GM18907 (cell line): ENCODE data around the gene SMG7.

ENCODE experiments used
- ATAC-seq: cut with Tn5 transposase; IDR thresholded peaks from one replicate; pipeline ENCODE4 v1.9.1; 2021; ENCODE audit warnings: mild to moderate bottlenecking, moderate library complexity; ENCODE audit not compliant: unreplicated experiment

SMG7 gene

DNA sequence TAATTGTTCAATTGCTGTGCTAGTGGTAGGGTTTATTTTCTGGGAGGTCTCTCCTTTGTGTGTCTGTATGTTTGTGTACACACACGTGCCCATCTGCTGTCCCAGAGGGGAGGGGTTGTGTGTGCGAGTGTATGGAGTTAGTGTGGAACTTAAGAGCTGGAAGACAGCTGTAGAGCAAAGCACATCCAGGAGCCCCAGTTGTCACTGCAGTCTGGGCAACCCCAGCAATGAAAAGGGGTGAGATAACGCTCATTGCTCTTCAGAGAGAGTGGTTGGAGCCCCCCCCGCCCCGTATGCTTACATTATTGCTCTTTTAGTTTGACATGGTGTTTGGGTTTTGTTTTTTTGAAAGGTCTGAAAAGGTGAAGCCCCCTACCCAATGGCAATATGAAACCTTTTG, 81.0 kb downstream of the SMG7 start:
- ATAC-seq, result no peak

DNA sequence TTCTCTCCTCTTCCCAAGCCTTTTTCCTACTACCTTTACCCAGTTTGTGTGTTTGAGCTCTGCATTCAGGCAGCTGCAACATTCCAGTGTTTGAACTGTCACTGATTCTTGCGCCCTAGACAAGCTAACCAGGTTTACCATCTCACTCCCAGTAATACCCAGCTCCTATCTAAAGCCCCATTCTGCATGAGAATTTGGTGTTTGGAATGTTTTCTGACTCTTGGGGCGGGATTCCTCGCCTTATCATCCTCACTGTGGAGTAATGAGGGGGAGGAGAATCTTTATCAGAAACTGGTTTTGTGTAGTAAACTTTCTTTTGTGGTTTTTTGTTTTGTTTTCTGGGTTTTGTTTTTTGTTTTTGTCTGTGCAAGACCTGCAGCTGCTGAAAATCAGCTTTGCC, 81.5 kb downstream of the SMG7 start:
- no peak for ATAC-seq

DNA sequence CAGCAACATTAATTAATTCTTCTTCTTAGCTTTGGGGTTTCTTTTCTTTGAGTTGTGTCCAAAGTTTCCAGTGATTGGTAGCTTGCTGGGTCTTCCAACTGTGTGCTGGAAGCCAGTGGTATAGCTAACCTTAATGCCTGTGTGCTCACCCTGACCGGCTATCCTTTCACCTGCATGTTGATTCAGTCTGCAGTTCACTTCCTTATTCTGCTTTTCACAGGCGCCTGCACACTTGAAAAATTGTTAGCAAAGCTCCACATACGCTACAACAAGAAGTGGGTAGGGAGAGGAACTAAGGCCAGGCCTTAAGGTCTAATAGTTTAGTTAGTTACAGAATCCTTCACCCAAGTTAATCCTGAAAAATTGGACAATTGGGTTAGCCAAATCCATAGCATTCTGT, 82.3 kb downstream of the SMG7 start:
- no peak for ATAC-seq

DNA sequence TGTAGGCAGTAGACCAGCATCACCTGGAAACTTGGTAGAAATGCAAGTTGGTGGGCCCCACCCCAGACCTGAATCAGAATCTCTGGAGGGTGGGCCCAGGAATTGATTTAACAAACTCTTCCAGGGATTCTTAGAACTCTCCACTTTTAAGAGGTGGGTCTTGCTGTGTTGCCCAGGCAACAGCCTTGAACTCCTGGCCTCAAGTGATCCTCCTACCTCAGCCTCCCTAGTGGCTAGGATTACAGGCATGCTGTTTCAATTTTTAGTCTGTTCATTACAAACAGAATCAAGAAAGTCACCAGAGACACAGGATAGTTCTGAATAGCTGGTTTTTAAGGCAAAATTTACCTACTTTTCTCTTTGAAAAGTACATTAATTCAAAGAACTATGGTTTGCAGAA, 86.8 kb downstream of the SMG7 start:
- ATAC-seq, result no peak

DNA sequence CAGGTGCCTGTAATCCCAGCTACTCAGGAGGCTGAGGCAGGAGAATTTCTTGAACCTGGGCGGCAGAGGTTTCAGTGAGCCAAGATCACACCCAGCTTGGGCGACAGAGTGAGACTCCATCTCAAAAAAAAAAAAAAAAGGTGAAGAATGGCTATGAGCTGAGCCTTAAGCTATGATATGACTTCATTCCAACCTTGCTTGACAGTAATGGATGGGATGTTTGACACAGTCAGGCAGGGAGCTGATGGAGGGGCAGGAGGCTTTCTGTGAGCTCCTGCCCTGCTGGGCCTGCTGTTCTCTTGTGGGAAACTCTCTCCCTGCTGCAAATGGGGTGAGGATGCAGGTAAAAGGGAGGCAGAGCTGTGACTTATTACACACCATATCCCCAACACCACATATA, 90.4 kb downstream of the SMG7 start:
- no peak for ATAC-seq

DNA sequence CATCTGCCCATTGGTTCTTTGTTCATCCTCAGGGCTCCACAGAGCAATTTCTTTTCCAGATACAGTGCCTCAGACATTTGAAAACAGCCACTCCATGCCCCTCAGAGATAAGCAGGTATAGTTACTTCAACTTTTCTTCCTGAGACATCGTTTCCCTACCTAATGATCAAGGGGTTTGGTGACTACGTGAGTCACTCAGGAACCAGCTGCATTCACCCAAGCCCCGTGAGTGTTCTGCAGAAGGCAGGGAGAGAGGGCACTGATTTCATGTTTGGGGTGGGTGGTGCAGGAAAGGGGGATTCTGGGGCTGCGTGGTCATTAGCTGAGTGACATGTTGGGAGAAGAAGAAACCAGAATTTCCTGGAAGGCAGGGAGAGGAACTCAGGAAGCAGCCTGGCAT, 93.0 kb downstream of the SMG7 start:
- ATAC-seq, result no peak

DNA sequence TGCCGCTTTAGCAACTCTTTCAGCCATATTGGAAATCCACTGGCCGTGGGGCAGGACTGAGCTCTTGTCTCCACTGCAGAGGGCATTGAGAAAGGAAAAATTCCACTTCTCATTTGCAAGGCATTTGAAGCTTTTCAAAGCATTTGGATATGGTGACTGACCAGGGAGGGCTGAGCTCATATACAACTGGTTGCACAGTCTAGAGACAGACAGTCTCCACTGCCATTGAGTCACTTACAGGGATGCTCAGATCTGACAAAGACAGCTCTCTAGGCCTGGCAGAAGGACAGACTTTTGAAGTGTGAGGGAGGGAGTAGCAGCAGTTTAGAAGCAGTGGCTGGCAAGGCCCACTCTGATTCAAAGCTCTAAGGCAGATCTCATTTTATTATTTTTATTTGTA, 93.7 kb downstream of the SMG7 start:
- ATAC-seq, result no peak

DNA sequence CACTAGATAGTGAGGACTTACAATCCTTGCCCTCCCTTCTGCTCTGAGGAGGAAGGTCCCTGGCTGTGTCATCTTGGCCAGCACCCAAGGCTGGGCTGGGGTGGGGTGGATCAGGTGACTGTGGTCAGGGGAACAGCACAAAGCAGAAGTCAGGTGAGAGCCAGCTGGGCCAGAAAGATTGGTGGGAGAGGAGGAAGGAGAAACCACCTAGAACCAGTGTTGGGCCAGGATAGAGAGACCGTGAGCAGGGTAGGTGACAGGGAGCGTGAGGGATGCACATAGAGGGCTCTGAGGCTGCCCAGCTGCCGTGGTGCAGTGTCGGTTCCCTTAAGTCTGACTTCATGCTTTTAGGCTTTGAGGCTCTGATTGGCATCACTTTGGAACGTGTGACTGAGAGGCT, 95.3 kb downstream of the SMG7 start:
- peak; percentile 63 for ATAC-seq

DNA sequence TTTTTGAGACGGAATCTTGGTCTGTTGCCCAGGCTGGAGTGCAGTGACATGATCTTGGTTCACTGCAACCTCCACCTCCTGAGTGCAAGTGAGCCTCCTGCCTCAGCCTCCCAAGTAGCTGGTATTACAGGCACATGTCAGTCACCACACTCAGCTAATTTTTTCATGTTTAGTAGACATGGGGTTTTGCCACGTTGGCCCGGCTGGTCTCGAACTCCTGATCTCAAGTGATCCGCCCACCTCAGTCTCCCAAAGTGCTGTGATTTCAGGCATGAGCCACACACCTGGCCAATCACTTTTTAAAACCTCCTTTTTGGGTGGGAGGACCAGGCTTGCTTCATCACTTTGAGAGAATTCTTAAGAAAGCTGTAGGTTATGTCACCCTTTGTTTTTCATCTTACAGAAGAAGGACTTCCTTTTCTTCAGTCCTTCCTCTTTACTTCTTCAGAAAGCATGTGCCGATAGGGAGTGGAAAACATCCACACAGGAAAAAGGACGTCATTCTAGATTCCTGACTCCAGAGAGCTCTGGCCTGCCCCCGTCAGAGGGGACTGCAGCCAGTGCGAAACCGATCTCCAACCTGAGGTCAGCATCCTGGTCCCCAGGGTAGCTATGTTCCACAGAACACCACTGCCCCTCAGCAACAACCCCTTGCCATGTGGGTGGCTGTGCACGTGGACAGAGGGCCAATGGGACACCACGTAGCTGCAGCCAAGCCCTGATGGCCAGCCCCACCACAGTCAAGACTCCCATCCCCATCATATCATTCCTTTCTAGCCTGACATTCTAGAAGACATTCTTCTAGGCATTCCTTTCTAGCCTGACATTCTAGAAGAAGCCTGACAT, 96.1 kb downstream of the SMG7 start:
- no peak for ATAC-seq

DNA sequence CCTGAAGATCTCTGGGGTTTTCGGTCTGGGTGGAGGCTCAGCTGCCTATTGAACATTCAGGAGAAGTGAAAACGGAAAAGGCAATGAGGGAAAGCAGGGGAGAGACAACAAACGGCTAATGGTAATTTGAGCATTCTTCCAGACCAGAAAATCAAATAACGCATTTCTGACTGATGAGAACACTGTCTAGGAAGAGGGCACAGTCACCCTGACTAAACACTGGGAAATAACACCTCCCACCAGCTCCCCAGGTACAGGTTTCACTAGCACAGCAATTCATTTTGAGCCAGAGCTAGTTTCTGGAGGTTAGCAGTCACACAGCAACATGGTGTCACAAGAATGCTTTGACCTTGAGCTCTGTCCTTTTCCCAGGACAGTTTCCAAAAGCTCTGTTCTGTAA, 96.8 kb downstream of the SMG7 start:
- no peak for ATAC-seq

DNA sequence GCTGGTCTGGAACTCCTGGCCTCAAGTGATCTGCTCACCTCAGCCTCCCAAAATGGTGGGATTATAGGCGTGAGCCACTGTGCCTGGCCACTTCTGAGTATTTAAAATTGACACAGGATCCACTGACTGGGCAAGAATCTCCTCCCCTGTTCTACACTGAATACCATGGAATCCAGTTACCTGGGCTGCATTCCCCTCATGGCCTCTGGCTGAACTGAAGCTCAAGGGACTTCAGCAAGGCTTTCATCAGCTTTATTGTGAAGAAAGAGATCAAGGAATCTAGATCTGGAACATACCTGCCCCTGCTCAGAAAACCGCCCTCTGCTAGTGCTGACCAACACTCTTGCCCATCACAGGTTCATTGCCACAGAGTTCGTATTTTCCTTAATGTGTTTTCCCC, 97.5 kb downstream of the SMG7 start:
- ATAC-seq, result no peak

DNA sequence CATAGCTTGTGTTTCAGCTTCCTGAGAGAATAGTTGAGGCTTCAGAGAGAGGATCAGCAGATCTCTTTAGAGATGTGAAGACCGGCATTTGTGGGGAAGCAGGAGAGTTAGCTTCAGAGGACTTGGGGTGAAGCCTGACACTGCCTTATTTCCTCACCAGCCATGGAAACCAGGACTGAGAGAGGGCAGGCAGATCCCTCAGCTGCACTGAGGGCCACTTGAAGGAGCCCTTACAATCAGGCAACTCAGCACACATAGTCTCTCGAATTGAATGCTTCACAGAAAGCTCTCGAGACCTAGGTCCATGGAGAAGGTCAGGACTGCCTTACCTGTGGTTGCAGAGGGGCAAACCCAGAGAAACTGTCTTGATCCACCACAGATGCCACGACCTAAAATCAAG, 98.2 kb downstream of the SMG7 start:
- no peak for ATAC-seq

DNA sequence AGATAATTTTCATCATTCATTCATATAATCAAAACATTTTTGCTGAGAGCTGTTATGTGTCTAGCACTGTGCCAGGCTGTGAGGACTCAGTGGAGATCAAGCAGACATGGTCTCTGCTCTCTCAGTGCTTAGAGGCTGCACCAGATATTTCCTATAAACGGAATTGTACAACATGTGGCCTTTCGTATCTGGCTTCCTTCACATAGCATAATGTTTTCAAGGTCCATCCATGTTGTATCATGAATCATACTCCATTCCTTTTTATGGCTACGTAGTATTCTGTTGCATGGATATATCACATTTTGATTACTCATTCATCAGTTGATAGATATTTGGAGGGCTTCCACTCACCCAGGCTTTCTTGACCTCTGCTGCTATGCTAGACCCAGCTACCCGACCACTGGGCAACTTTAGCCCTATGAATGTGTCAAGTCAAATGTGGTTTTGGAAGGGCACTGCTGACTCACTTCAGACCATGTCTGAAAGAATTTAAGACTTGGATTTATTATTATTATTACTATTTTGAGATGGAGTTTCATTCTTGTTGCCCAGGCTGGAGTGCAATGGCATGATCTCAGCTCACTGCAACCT, 99.5 kb downstream of the SMG7 start:
- no peak for ATAC-seq

DNA sequence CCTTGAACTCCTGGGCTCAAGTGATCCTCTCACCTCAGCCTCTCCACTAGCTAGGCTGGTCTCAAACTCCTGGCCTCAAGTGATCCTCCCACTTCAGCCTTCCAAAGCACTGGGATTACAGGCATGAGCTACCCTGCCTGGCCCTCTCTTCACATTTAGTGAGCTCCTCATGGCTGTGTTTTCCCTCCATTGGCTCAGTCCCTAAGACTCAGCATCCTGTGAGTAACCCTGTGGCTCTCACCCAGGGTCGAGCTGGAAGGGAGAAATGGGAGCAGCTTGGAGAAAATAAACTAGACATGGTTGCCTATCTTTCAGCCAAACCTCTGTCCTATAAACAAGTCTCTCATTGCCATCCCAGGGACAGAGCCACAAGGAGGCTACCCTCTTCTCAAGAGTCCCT, 100.4 kb downstream of the SMG7 start:
- ATAC-seq, result no peak

DNA sequence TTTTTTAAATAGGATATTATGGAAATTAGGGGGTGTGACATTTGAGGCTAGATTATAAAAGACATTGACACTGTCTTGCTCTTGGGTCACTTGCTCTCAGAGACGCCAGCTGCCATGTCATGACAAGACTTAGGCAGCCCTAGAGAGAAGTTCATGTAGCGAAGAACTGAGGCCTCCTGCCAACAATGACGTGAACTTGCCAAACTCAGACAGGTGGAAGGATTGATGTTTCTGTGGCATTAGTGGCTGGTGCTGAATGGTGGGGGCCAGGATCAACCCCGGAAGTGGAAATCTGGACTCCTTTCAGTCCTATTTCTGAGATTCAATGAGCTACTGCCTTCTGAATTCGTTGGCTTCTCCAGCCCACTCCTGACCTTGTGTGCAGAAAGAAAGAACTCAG, 103.3 kb downstream of the SMG7 start:
- ATAC-seq, result no peak

DNA sequence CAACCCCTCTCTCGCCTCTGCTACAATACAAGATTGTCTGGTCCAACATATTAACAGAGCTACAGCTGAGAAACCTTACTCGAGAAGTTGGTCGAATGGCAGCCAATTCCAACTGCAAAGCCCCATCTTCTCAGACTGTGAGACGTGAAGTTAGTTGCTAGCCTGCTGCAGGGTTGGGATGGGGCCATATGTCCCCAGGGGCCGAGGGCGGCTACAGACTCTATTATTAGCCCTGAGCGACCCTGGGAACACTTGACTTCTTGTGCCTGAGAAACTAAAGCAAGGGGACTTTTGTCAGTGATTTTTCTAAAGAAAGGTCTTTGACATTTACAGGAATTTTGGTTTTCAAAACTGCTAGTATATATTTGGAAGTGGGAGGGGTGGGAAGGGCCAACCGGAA, 104.2 kb downstream of the SMG7 start:
- no peak for ATAC-seq

DNA sequence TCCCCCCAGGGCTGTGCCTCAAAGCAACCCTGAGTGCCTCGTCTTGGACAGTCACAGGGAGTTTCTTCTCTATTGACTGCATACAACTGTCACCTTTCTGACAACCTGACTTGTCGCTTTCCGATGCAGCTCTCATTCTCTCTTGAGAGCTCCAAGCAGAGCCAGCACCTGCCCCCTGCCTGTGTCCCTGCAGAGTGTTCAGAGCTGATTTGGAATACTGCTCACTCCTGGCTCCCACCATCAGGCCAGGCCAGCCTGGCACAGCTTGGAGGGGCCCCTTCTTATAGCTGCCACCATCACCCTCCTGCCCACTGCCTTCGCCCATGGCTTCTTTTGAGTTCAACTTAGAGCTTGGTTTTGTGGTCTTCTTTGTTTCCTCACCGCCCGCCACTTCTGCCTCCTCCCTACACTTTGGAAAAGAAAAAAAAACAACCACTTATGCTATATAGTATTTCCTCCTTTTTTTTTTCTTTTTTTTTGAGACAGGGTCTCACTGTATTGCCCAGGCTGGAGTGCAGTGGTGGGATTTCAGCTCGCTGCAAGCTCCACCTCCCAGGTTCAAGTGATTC, 105.7 kb downstream of the SMG7 start:
- no peak for ATAC-seq

DNA sequence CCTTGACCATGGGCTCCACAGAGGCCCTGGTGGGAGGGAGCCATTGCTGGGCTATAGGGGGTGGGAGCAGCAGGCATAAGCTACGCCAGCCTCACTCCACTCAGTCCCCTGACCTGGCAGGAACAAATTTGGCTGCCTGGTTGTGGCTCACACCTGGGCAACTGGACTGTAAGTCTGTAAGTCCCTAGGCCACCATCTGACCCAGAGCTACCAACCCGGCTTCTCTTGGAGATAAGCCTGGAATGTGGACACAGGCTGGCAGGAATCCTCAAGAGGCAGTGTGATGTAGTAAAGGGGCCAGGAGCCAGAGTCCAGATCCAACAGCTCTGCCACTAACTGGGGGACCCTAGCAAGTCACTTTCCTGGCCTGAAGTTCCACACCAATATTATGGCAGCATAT, 106.6 kb downstream of the SMG7 start:
- ATAC-seq, result no peak

DNA sequence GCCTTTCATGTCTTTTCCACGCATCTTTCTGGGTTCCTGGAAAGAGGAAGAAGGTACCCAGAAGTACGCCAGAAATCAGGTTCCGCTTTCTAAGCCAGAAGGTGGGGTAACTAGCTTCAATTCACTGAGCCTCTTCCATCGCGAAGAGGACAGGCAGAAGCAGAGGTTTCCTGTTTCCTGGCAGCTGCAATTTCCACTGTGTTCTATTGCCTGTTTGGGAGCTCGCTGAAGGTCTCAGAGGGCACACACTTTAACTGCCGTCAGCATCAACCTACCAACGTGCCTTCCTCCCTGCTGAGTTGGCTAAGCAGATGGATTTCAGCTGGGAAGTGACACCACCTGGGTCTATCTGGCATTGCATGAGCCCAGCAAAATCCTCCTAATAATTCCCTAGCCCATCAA, 108.0 kb downstream of the SMG7 start:
- ATAC-seq, result peak; percentile 54

DNA sequence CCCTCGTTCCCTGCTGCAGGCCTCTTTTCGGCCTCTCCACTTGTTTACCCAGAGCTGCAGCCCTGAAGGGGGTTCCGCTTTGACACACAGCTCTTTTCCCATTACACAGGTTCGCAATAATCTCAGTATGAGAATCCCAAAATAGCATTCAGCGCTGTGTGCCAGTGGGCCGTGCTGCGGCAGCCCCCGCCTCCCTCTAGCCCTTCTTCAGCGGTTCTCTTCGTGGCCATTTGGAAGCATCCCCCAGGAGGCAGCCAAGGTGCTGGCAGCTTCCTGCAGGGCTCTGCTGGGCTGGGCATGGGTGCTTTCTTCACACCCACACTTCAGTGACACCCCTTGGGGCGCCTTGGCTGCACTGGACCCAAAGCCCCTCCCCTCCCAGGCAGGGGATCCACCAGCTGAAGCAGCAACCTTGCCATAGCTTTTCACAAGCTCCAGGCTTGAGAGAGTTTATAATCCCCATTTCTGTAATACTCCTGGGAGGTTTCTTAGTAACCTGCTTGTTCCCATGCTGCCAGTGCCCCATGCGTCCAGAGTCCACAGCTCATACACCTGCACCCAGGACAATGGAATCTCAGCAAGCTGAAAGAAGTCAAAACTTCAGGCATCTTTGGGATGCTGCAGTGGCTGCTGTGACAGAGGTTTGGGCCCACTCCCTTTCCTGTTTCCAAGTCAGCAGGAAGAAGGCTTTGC, 109.9 kb downstream of the SMG7 start:
- no peak for ATAC-seq

DNA sequence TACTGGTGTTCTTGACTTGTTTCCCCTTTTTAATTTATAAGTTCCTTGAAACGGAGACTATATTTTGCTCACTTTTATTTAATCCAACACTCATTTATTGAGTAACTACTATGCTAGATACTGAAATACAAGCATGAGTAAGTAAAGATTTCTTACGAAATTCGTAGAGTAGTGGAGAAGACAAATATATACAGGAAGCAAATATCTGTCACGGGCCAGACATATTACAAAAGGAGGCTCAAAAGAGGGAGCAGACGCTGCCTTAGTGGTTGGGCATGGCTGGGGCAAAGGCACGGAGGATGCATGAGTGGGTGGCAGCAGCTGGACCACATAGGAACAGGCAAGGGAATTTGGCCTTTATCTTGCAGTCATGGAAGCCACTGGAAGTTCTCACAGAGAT, 111.2 kb downstream of the SMG7 start:
- no peak for ATAC-seq

DNA sequence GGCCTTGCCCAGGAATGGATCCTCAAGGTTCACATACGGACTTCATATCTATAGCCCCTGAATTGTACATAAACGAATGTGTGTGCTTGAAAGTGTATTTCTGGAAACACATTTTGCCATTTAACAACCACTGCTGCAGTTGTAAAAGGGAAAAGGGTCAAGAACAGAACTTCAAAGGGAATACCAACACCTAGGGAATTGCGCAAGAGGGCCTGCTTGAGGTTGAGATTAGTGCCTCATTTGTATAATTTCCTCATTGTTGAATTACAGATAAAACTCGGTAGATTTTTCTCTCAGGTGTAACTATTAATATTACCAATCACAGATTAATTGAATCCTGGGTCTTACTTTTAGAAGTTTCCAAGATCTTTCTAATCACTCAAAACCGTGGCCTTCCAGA, 111.8 kb downstream of the SMG7 start:
- no peak for ATAC-seq
